Measurements from ENCODE around the gene CACUL1. TPM values are rescaled to one million over a fixed set of nuclear protein-coding genes. Genes with fewer than 3 reads are reported as not detected.

The CACUL1 gene
- total and polyA plus RNA-seq, 4 donors, result 3.9 to 15.8 (median 13.1) TPM

DNA sequence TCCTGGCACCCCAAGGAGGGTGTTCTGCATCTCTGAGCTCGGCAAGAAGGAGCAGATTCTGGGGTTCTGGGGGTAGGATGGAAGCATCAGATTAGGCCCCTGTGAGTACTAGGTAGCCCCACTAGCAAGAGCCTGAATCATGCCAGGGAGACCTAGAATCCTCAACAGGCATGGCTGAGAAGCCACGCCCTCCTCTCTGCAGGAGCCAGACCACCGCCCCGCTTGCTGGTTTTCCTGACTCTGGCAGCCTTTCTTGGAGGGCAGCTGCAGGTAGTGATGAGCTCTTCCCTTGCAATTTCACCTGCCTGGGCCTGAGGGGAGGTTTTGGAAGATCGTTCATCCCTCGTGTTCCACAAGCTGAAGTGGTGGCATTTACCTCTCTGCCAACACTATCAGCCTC lies 90.4 kb downstream of the CACUL1 start (continued):
- TF ChIP-seq EGR1 (IDR thresholded peaks at IDR 0.05; ENCODE audit: low read depth in 2 of 2), result no peak
- TF ChIP-seq YY1 (IDR thresholded peaks at IDR 0.05), result no peak
- TF ChIP-seq FOXA2 (IDR thresholded peaks at IDR 0.05), result no peak
- TF ChIP-seq SP1 (IDR thresholded peaks at IDR 0.05), result no peak
- TF ChIP-seq HNF4A (conservative IDR thresholded peaks at IDR 0.05), result no peak
- TF ChIP-seq, protein P1, sequence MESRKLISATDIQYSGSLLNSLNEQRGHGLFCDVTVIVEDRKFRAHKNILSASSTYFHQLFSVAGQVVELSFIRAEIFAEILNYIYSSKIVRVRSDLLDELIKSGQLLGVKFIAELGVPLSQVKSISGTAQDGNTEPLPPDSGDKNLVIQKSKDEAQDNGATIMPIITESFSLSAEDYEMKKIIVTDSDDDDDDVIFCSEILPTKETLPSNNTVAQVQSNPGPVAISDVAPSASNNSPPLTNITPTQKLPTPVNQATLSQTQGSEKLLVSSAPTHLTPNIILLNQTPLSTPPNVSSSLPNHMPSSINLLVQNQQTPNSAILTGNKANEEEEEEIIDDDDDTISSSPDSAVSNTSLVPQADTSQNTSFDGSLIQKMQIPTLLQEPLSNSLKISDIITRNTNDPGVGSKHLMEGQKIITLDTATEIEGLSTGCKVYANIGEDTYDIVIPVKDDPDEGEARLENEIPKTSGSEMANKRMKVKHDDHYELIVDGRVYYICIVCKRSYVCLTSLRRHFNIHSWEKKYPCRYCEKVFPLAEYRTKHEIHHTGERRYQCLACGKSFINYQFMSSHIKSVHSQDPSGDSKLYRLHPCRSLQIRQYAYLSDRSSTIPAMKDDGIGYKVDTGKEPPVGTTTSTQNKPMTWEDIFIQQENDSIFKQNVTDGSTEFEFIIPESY (IDR thresholded peaks at IDR 0.05), result no peak
- no peak for TF ChIP-seq TAF1 (conservative IDR thresholded peaks at IDR 0.05)

DNA sequence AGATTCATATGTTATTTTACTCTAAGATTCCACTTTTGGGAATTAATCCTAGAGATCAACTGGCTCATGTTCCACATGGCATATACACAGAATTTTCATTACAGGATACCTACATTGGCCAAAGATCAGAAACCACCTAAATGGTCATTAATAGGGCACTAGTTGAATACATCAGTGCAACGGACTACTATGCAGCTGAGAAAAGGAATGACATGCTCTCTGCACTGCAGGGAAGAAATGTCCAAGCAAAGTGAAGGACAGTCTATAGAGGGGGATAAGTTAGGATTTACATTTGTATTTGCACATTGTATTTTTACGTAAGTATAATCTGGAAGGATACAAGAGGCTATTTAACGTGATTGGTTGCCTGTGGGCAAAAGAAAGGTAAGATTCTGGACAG lies 91.6 kb downstream of the CACUL1 start:
- Histone ChIP-seq H3K4me1 (ENCODE audit: control insufficient read depth in 4 of 4, insufficient read depth in 4 of 4, low read length in 3 of 4) (no peaks in the 10 kb centered on the region), H3K36me3 (ENCODE audit: control insufficient read depth in 4 of 4, insufficient read depth in 3 of 4, low read depth in 1 of 4, low read length in 3 of 4) (no peaks in the 10 kb centered on the region), H3K27ac (ENCODE audit: low read depth in 1 of 2, low read length in 2 of 2) (no peak overlapping the region), H3K4me3 (ENCODE audit: low read depth in 1 of 3, low read length in 3 of 3) (no peak overlapping the region), H3K9me3 (ENCODE audit: control insufficient read depth in 4 of 4, low read length in 3 of 4) (peaks cover 0 to 14% (median 1%) of the 10 kb centered on the region in 4 donors), H3K27me3 (ENCODE audit: control insufficient read depth in 4 of 4, insufficient read depth in 4 of 4, low read length in 3 of 4) (no peaks in the 10 kb centered on the region), H3K9ac (ENCODE audit: low read depth in 1 of 2, low read length in 2 of 2) (no peak overlapping the region)
- TF ChIP-seq, protein P1 (IDR thresholded peaks at IDR 0.05), result no peak
- TF ChIP-seq, protein P2, sequence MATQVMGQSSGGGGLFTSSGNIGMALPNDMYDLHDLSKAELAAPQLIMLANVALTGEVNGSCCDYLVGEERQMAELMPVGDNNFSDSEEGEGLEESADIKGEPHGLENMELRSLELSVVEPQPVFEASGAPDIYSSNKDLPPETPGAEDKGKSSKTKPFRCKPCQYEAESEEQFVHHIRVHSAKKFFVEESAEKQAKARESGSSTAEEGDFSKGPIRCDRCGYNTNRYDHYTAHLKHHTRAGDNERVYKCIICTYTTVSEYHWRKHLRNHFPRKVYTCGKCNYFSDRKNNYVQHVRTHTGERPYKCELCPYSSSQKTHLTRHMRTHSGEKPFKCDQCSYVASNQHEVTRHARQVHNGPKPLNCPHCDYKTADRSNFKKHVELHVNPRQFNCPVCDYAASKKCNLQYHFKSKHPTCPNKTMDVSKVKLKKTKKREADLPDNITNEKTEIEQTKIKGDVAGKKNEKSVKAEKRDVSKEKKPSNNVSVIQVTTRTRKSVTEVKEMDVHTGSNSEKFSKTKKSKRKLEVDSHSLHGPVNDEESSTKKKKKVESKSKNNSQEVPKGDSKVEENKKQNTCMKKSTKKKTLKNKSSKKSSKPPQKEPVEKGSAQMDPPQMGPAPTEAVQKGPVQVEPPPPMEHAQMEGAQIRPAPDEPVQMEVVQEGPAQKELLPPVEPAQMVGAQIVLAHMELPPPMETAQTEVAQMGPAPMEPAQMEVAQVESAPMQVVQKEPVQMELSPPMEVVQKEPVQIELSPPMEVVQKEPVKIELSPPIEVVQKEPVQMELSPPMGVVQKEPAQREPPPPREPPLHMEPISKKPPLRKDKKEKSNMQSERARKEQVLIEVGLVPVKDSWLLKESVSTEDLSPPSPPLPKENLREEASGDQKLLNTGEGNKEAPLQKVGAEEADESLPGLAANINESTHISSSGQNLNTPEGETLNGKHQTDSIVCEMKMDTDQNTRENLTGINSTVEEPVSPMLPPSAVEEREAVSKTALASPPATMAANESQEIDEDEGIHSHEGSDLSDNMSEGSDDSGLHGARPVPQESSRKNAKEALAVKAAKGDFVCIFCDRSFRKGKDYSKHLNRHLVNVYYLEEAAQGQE (IDR thresholded peaks at IDR 0.05), result no peak
- TF ChIP-seq EGR1 (IDR thresholded peaks at IDR 0.05; ENCODE audit: low read depth in 2 of 2) (no peak), SP1 (IDR thresholded peaks at IDR 0.05) (no peak), RXRA (IDR thresholded peaks at IDR 0.05) (no peak), HNF4A (conservative IDR thresholded peaks at IDR 0.05) (no peak), FOXA2 (IDR thresholded peaks at IDR 0.05) (no peak), YY1 (IDR thresholded peaks at IDR 0.05) (no peak), NR2F2 (IDR thresholded peaks at IDR 0.05) (no peak), TAF1 (conservative IDR thresholded peaks at IDR 0.05) (no peak), FOXA1 (IDR thresholded peaks at IDR 0.05) (no peak), GABPA (IDR thresholded peaks at IDR 0.05 in 1 of 2, conservative IDR thresholded peaks at IDR 0.05 in 1 of 2) (no peak), JUND (IDR thresholded peaks at IDR 0.05) (no peak), RAD21 (IDR thresholded peaks at IDR 0.05) (no peak)
- TF ChIP-seq, protein P3, sequence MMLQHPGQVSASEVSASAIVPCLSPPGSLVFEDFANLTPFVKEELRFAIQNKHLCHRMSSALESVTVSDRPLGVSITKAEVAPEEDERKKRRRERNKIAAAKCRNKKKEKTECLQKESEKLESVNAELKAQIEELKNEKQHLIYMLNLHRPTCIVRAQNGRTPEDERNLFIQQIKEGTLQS (IDR thresholded peaks at IDR 0.05), result no peak
- TF ChIP-seq, protein P4, sequence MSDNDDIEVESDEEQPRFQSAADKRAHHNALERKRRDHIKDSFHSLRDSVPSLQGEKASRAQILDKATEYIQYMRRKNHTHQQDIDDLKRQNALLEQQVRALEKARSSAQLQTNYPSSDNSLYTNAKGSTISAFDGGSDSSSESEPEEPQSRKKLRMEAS (IDR thresholded peaks at IDR 0.05), result no peak
- TF ChIP-seq, protein P5, sequence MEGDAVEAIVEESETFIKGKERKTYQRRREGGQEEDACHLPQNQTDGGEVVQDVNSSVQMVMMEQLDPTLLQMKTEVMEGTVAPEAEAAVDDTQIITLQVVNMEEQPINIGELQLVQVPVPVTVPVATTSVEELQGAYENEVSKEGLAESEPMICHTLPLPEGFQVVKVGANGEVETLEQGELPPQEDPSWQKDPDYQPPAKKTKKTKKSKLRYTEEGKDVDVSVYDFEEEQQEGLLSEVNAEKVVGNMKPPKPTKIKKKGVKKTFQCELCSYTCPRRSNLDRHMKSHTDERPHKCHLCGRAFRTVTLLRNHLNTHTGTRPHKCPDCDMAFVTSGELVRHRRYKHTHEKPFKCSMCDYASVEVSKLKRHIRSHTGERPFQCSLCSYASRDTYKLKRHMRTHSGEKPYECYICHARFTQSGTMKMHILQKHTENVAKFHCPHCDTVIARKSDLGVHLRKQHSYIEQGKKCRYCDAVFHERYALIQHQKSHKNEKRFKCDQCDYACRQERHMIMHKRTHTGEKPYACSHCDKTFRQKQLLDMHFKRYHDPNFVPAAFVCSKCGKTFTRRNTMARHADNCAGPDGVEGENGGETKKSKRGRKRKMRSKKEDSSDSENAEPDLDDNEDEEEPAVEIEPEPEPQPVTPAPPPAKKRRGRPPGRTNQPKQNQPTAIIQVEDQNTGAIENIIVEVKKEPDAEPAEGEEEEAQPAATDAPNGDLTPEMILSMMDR (IDR thresholded peaks at IDR 0.05; ENCODE audit: low read depth, low read length, missing input control), result no peak
- DNase-seq (ENCODE audit: low spot score), result no peak
- WGBS, result 88% methylated on average over 3 of the region's 3 CpGs

Measured in liver (tissue), 9 donors.